GM19240 (cell line): ENCODE data around the gene SF3B3.
"Not testable (repeated sequence)": the region's sequence is repeated elsewhere in the genome, so short reads cannot be mapped to it uniquely, and the experiment has no call there.

Experiments used
- DNase-seq: peaks from one replicate; pipeline ENCODE4 v3.0.0; 2011; ENCODE audit warnings: low spot score; ENCODE audit not compliant: insufficient read length

SF3B3 gene

DNA sequence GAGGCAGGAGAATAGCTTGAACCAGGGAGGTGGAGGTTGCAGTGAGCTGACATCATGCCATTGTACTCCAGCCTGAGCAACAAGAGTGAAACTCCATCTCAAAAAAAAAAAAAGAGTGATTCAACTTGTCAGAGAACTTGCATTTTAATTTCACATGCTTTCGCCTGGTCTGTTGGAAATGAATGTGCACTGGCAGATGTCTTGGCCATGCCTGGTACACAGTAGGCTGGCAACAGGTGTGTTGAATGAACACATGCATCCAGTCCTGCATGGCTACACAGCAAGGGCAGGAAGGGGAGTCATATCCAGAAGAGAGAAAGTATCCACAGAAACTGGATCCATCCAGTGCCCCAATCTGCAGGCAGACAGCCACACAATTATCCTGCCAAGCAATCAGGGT is 11.8 kb upstream of the SF3B3 start:
- no peak for DNase-seq

DNA sequence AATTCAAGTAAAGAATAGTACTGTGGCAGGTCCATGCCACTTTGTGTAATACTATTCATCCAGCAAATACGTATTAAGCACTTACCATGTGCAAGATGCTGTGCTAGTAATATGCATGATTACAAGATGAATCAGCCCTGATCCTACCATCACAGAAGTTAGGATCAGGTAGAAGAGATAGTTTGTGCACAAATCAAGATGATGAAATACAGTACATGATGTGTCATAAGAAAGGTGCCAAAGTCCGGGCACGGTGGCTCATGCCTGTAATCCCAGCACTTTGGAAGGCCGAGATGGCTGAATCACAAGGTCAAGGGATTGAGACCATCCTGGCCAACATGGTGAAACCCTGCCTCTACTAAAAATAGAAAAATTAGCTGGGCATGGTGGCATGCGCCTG is 11.2 kb upstream of the SF3B3 start:
- DNase-seq = no peak

DNA sequence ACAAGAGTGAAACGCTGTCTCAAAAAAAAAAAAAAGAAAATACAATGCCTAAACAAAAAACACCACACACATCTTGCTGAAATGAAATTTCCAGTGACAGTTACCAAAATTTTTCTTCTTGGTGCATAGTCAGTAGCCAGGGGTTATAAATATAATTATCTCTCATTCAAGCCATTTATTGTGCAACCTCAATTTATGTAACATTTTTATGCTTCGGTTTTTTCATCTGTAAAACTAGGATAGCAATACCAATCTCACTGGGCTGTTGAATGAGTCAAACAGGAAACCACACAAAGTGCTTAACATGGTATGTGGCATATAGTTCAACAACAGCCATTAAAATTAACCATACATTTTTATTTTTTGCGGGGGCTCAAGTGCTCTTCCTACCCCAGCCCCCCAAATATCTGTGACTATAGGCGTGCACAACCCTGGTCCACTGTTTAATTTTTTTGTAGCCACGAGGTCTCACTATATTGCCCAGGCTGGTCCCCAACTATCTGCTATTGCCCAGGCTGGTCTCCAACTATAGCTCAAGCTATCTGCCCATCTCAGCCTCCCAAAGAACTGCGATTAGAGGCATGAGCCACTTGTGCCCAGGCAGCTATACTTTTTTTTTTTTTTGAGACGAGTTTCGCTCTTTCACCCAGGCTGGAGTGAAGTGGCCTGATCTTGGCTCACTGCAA is 2.9 kb upstream of the SF3B3 start:
- no peak for DNase-seq

DNA sequence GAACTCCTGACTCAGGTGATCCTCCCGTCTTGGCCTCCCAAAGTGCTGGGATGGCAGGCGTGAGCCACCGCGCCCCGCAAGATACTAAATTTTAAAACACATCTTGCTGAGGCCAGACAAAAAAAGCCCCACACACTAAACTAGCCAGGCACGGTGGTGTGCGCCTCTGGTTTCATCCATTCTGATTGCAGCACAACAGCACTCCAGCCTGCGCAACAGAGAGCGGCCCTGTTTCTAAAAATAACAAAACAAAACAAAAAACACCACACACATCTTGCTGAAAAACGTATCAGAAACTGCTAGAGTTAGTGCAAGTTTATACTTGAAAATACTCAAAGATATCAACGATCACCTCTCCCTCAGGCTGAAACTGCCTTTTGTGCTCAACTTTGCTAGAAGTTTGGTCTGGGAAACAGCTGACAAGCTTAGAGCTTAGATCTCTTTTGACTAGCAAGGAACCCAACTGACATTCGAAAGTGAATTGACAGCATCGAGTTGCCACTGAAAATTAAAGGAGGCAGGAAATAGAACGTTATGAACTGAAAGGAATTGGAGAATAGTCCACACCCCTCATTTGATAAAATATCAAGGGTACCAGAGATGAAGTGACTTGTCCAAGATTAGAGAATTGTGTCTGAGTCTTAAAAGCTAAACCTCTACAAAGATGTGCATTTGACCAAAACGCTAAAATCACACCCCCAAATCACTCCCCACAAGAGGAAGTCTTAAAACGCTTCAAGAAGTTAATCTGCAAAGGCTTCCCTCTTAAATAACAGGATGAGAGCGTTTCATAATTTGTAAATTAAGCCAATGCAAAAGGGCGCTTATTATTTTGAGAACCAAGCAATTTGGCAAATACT is 1.2 kb upstream of the SF3B3 start:
- DNase-seq = no peak

DNA sequence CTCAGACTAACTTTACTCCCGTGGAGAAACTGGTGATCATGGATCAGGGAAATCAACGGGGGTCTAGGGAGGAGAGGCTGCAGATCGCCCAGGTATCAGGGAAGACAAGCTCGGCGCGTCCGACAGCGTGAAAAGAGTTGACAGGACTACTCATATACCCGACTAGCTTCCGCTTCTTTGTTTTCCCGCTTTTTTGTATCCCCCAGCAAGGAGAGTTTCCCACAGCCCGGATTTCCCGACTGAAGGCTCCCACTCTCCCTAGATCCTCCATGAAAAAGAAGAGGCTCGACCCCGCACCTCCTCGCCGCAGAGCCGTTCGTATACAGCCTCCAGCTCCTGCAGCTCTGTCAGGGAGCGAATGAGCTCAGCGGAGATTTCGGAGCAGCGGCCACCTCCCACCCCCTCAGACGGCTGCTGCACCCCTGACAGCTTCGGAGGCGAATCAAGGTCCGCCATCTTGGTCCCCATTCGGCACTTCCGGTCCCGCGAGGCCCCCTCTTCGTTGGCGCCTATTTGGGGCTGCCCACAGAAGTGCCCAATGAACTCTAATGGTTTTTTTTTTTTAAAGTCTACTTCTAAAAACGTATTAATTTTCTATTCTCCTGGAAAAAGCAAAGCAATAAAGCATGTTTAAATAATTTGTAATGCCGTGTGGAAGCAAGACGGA is 407 bp upstream of the SF3B3 start, which contains the start of gene COG4:
Gene COG4, minus strand, starts transcription at position 479 of the 667 bp plus-strand sequence. Its CDS starts 11 bp downstream, at position 468.
- peak; percentile 69 for DNase-seq

DNA sequence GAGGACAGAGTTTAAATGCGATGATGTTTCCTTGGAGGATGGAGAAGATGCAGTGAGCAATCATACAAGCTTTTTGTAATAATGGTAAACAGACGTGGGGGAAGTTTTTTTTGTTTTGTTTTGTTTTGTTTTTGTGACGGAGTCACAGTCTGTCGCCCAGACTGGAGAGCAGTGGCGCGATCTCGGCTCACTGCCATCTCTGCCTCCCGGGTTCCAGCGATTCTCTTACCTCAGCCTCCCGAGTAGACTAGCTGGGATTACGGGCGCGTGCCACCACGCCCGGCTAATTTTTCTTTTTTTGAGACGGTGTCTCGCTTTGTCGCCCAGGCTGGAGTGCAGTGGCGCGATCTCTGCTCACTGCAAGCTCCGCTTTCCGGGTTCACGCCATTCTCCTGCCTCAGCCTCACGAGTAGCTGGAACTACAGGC is 796 bp downstream of the SF3B3 start:
- not testable (repeated sequence) for DNase-seq

DNA sequence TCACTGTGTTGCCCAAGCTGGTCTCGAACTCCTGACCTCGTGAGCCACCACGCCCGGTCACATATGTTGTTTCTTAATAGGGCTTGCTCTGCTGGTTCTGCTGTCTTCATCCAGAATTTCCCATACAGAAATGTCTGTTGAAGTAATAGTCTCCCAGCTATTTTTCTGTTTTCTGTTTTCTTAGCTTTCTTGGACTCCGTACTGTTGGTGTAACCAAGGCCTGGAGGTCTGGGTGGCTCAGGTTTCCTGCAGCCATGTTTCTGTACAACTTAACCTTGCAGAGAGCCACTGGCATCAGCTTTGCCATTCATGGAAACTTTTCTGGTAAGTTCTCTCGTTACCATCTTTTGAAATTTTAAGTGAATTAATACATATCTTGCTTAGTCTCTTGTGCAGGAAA is 2.8 kb downstream of the SF3B3 start:
- no peak for DNase-seq

DNA sequence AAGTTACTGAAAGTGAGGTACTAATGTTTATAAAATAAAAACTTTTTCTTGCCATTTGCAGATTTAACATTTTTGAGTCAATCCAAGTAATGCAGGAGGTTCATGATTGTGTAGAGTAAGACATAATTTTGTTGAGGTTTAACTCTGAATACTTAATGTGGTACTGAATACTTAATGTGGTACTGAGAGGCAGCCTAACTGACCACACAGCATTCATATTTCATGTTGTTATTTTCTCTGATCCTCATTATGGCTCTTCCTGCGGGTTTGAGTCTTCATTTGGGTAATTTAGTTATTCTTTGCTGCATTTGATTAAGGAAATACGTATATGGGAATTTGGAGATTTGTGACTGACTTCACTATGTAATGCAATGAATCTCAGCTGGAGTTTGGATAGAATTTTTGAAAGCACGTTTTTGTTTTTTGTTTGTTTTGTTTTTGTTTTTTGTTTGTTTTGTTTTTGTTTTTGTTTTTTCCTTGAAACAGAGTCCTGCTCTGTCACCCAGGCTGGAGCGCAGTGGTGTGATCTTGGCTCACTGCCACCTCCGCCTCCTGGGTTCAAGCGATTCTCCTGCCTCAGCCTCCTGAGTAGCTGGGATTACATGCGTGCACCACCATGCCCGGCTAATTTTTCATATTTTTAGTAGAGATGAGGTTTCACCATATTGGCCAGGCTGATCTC is 3.8 kb downstream of the SF3B3 start:
- DNase-seq = no peak

DNA sequence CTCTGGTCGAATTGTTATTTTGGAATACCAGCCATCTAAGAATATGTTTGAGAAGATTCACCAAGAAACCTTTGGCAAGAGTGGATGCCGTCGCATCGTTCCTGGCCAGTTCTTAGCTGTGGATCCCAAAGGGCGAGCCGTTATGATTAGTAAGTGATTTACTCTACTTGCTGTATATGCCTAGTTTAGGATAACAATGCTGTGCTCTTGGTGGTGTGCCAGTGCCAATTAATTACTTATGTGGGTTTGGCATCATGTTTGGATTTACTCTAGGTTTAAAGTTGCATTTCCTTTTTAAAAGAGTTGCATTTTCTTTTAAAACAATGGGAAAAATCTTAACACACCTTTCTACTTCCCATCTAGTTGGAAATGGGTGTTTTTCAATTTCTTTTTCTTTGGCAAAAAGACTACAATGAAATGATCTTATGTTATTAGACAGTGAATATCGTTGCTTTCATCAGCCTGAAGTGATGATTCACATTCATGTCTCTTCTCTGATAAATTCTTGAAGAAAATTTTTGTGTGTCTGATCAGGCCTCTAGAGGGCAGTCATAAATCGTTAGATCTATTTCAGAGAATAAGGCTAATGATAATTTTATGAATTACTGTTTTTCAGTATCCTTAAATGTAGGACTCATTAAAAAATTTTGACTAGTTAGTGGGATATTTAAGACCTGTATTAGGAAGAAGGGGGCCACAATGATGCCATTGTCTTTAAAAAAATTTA is 5.6 kb downstream of the SF3B3 start:
- no peak for DNase-seq

DNA sequence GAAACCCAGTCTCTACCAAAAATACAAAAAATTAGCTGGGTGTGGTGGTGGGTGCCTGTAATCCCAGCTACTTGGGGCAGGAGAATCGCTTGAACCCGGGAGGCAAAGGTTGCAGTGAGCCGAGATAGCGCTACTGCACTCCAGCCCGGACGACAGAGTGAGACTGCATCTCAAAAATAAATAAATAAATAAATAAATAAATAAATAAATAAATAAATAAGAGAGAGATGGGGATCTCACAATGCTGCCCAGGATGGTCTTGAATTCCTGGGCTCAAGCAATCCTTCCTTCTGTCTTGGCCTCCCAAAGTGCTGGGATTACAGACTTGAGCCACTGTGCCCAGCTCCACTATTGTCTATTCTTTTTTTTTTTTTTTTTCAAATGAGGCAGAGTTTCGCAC is 6.3 kb downstream of the SF3B3 start:
- not testable (repeated sequence) for DNase-seq

DNA sequence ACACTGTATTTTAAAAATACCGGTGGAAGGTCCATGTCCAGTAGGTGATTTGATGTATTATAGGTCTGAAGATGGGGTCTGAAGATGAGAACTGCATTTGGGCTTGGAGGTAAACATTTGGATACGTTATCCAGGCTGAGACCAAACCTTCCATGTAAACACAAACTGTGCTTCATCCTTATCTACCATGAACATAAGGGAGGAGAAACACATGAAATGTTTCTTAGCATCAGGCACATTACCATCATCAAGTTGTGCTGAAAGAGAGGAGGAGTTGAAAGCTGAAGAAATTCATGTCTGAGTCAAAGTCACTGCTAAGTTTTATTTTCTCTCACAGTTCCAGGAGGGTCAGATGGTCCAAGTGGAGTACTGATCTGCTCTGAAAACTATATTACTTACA is 11.4 kb downstream of the SF3B3 start:
- no peak for DNase-seq

DNA sequence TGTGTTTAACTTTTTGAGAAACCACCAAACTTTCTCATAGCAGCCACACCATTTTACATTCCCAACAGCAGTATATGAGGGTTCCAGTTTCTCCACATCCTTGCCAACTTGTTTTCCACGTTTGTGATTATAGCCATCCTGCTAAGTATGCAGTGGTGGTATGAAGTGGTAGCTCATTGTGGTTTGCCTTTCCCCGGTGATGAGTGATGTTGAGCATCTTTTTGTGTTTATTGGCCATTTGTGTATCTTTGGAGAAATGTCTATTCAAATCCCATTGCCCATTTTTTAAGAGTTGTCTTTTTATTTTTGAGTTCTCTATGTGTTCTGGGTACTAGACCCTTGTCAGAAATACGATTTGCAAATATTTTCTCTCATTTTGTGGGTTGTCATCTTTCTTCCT is 17.4 kb downstream of the SF3B3 start:
- DNase-seq = no peak

DNA sequence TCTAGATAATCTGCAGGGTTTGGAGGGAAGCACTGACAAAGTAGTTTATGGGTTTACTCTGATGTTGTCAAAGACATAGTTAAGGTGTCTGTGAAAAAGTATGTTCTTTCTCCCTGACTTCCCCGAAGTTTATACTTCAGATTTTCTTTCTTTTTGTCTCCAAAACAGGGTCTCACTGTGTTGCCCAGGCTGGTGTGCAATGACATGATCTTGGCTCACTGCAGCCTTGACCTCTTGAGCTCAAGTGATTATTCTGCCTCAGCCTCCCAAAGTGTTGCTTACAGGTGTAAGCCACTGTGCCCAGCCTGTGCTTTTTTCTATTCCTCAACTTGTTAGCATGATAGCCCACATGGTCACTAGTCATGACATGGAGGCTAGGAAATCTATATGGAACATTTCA is 20.9 kb downstream of the SF3B3 start:
- no peak for DNase-seq

DNA sequence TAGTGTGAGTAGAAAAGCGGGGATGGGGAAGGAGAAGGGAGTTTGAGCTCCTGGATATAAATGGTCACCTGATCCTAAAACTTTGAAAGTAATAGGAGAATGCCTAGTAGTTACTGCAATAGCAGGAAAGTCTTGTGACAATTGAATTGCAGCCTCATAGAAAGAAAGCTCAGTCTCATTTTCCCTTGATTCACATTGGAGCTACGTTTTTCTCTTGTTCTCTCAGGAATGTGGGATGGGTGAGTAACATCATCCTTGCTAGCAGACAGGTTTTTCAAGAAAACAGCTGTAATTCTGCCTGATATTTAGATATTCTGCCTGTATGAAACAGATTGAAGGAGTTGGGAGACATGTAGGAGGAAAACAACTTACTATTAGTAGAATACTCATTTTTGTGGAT is 25.3 kb downstream of the SF3B3 start:
- no peak for DNase-seq

DNA sequence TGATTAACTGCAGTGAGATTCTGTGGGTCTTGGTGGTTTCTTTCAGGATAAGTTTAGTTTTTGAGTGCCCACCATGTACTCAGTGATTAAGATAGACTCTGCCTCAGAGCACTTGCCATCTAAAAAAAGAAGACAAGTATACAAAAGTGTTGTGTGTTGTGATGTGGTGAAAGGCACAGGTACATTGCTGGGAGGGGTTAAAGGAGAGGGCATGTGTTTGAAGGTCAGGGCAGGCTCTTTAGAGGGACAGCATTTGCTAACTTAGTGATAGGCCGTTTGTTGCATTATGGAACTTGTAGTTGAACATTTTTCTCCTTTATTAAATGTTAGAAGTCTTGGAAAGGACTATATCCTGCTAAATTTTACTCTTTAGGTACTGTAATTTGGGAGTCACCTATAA is 26.5 kb downstream of the SF3B3 start:
- no peak for DNase-seq

DNA sequence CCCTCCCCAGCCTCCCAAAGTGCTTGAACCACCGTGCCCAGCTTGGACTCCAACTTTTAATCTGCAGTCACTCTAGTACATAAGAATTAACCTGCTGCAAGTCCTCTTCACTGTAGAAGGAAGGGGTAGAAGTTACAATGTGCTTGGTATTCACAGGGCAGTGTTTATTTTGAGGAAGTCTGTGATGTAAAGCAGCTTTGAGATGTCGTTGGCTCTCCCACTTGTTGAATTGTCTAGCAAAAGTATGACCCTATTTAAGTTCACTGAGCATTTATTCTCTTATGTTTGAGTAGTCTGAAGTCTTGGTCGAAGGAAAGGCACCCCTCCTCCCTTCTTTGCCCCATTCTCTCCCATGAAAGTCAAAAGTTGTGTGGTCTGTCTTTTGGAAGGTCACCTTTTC is 28.2 kb downstream of the SF3B3 start:
- no peak for DNase-seq

DNA sequence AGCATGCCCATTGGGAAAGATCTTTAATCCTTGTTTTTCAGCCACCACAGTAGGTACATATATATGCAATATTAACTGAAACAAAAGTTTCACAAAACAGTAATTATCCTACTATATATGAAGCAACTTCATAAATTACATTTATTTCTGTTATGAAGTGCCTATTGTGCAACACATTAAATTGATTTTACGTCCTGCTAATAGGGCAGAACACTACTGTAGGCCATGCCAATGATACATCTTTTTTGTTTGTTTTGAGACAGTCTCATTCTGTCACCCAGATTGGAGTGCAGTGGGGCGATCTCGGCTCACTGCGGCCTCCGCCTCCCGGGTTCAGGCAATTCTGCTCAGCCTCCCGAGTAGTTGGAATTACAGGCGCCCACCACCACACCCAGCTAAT is 29.1 kb downstream of the SF3B3 start:
- DNase-seq = no peak

DNA sequence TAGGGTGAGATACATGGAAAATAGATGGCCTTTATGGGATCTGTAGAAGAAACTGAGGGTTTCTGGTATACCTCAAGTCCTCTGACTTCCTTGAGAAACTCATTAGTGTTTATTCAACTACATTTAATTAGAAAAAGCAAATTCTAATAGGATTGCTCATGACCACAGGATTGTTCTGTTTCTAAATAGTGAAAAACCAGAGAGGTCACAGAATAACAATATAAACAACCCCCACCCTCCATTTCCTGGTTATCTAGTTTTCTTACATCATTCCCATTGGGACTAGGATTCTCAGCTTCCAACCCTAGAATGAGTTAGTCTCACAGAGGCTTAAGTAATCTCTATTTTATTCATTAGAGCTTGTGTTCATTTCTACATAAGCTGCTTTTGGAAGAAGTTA is 30.0 kb downstream of the SF3B3 start:
- DNase-seq = no peak

DNA sequence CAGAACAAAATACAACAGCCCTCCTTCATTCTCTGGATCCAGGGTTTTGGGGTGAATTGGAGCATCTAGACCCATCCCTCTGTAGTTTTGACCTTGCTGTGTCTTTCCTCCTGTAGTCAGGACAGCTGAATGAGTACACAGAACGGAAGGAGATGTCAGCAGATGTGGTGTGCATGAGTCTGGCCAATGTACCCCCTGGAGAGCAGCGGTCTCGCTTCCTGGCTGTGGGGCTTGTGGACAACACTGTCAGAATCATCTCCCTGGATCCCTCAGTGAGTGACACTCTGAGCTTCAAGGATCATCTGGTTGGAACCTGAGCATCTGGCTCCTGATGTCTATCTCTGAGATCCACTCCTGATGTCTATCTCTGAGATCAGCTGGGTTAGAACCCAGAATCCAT is 32.4 kb downstream of the SF3B3 start:
- DNase-seq = no peak

DNA sequence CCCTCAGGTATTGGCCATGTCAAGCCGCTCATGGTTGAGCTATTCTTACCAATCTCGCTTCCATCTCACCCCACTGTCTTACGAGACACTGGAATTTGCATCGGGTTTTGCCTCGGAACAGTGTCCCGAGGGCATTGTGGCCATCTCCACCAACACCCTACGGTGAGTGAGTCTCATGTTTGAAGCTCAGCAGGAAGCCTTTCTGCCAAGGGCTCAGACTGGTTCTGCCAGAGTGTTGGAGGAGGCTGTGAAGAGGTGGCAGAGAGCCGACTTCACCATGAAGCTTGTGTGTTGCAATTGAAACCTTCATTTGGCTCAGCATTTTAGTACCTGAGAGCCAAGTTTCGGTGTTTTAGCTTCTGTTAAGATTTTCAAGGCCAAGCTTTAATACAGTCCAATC is 38.0 kb downstream of the SF3B3 start:
- no peak for DNase-seq

DNA sequence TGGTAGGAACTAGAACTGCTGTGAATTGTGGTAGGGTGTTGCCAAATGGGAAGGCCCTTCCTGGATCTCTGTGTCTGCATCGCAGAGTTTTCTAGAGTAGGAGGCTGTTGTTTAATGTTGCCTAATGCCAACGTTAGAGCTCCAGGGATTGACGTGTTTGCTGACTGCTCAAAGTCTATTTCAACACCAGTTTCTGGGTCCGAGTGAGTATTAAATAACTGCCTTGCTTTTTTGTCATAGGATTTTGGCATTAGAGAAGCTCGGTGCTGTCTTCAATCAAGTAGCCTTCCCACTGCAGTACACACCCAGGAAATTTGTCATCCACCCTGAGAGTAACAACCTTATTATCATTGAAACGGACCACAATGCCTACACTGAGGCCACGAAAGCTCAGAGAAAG is 40.0 kb downstream of the SF3B3 start:
- no peak for DNase-seq
